Epithelial cell of proximal tubule (primary cell): ENCODE results near the gene PTPRG. TPM values are rescaled to one million over a fixed set of nuclear protein-coding genes. Genes with fewer than 3 reads are reported as not detected.

Source experiments
- DNase-seq: peaks from one replicate; pipeline ENCODE4 v3.0.0-alpha.2; 2011; ENCODE audit warnings: low read depth
- H3K4me3 ChIP-seq: 2 replicates; pipeline ENCODE4 v1.5.1; 2011; ENCODE audit warnings: low read depth, mild to moderate bottlenecking, low read length
- CTCF ChIP-seq: conservative IDR thresholded peaks from 2 replicates; pipeline ENCODE4 v1.5.1; 2012; ENCODE audit warnings: low read depth, mild to moderate bottlenecking, low read length
- total RNA-seq: library from RNA; depleted of rRNA; stranded (reverse); fragments of >200 nt; gene quantifications from 2 replicates; pipeline ENCODE4 v1.2.3, GENCODE V29; 2015

PTPRG gene
- total RNA-seq, 1 donor from 2014 or later = 13.5 TPM

DNA sequence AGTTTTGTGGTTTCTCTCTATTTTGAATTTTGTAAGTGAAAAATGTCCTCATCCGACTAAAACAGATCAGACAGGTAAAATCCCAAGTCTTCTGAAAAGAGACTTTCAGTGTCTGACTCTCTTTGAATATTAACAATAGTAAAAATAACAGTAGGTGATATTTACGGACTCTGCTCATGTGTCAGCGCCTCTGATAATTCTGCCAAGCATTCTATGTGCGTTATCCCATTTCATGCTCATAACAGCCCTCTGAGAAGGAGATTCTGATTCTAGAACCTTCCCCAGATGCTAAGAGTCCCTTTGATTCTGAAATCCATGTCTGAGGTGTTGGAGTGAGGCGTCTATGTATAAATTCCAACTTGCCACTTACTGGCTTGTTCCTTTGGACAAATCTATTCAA, 529.1 kb downstream of the PTPRG start:
- no peak for DNase-seq
- no peak overlapping the region for H3K4me3 ChIP-seq
- no peak for TF ChIP-seq CTCF

DNA sequence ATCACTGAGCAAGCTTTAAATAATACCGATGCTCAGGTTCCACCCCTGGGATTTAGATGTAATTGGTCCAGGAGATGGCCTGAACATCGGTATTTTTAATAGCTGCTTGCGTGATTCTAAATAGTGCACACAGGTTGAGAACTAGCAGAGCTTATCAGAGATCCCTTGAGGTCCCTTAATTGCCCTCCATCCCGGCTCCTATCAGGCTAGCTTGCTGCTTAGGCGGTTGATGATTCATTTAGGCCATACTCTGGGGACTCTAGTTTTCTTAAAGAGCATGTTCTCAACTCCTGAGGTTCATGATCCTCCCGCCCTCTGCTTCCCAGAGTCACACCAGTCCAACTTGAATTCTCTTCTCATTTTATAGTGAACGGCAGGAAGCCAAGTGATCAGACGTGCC, 531.7 kb downstream of the PTPRG start:
- H3K4me3 ChIP-seq = no peak overlapping the region
- no peak for TF ChIP-seq CTCF
- no peak for DNase-seq

GRCh38 chr3:62094461-62094860, 533.1 kb downstream of the PTPRG start:
- DNase-seq = no peak
- no peak overlapping the region for H3K4me3 ChIP-seq
- no peak for TF ChIP-seq CTCF

DNA sequence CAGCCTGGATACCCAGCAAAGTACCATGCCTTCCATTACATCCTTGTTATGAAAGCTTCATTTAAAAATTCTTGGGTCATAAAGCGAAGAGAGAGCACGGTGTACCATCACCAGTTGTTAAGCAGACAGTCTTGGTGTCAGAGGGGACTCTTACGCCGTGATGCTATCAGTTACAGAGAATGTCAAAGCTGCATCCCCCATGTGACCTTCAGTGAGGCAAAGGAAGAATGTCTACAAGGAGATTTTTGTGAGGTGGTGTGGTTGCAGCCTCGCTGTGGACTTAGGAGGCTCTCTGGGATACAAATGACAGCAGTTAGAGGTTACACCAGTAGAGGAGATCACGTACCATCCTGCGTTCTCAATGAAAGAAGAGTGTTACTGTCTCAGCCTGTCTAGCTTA, 533.7 kb downstream of the PTPRG start:
- H3K4me3 ChIP-seq = no peak overlapping the region
- DNase-seq = no peak
- no peak for TF ChIP-seq CTCF

GRCh38 chr3:62095756-62096155, 534.4 kb downstream of the PTPRG start:
- H3K4me3 ChIP-seq = no peak overlapping the region
- TF ChIP-seq CTCF = no peak
- DNase-seq = no peak

- DNase-seq = no peak
- no peak for TF ChIP-seq CTCF
- no peak overlapping the region for H3K4me3 ChIP-seq
Observed at GRCh38 chr3:62096521-62096920, 535.1 kb downstream of the PTPRG start.

GRCh38 chr3:62097121-62097520, 535.8 kb downstream of the PTPRG start:
- DNase-seq = no peak
- TF ChIP-seq CTCF = no peak
- H3K4me3 ChIP-seq = no peak overlapping the region
